ENCODE measurements around the gene ITPR3.
A peak's percentile ranks its signal among the peaks of the same experiment; 100 is the strongest.

The ITPR3 gene

GRCh38 chr6:33620856-33621710, at the start of gene ITPR3:
TSS of gene ITPR3 (plus strand) at chr6:33621322. CDS start at chr6:33621603, 281 bp downstream.
- peaks cover 43% of the 10 kb centered on the region for H3K79me2 ChIP-seq (ENCODE audit: insufficient read depth, low read length)
- H3K27me3 ChIP-seq (ENCODE audit: insufficient read depth, low read length, poor library complexity, severe bottlenecking): no peaks in the 10 kb centered on the region
- no peaks in the 10 kb centered on the region for H3K36me3 ChIP-seq (ENCODE audit: insufficient read depth, low read length)
- H3K9ac ChIP-seq (ENCODE audit: low read depth, low read length, poor library complexity, severe bottlenecking): peak within 1 kb of the TSS; percentile 90
- H3K4me2 ChIP-seq (ENCODE audit: low read depth, low read length, poor library complexity, severe bottlenecking): peak within 1 kb of the TSS; percentile 93
- no peaks in the 10 kb centered on the region for H3K9me3 ChIP-seq (ENCODE audit: insufficient read depth, low read depth, low read length)
- no peaks in the 10 kb centered on the region for H3K9me2 ChIP-seq (replicated peaks; ENCODE audit: low read depth, low read length)
- H3F3A ChIP-seq (ENCODE audit: low read depth): no peaks in the 10 kb centered on the region
- H4K20me1 ChIP-seq (ENCODE audit: insufficient read depth, low read length, poor library complexity, severe bottlenecking): peaks cover 18% of the 10 kb centered on the region
- TF ChIP-seq EZH2phosphoT487 (IDR thresholded peaks at IDR 0.05; ENCODE audit: borderline replicate concordance): no peak
- TF ChIP-seq CTCF (conservative IDR thresholded peaks at IDR 0.05; ENCODE audit: low read length): no peak
- peaks cover 43% of the 10 kb centered on the region for H3K4me1 ChIP-seq (ENCODE audit: insufficient read depth, low read length, poor library complexity, severe bottlenecking)
- peak within 1 kb of the TSS; percentile 95 for H2AFZ ChIP-seq (ENCODE audit: low read length)
- H3K4me3 ChIP-seq (ENCODE audit: low read length, poor library complexity, severe bottlenecking): peak within 1 kb of the TSS; percentile 93

- peak overlapping the region; percentile 76 for H3K4me3 ChIP-seq (ENCODE audit: low read length, poor library complexity, severe bottlenecking)
- H3K4me2 ChIP-seq (ENCODE audit: low read depth, low read length, poor library complexity, severe bottlenecking): peak overlapping the region; percentile 73
- H2AFZ ChIP-seq (ENCODE audit: low read length): peak overlapping the region; percentile 77
- H3K9me2 ChIP-seq (replicated peaks; ENCODE audit: low read depth, low read length): no peaks in the 10 kb centered on the region
- H3K36me3 ChIP-seq (ENCODE audit: insufficient read depth, low read length): peaks cover 19% of the 10 kb centered on the region; the same call in 1 of the 2 replicates
- H3K9ac ChIP-seq (ENCODE audit: low read depth, low read length, poor library complexity, severe bottlenecking): peak overlapping the region; percentile 71
- TF ChIP-seq EZH2phosphoT487 (IDR thresholded peaks at IDR 0.05; ENCODE audit: borderline replicate concordance) (no peak), CTCF (conservative IDR thresholded peaks at IDR 0.05; ENCODE audit: low read length) (no peak)
- no peaks in the 10 kb centered on the region for H3K9me3 ChIP-seq (ENCODE audit: insufficient read depth, low read depth, low read length)
- H3F3A ChIP-seq (ENCODE audit: low read depth): no peaks in the 10 kb centered on the region
- no peaks in the 10 kb centered on the region for H4K20me1 ChIP-seq (ENCODE audit: insufficient read depth, low read length, poor library complexity, severe bottlenecking)
- peaks cover 1% of the 10 kb centered on the region; the same call in 1 of the 2 replicates for H3K79me2 ChIP-seq (ENCODE audit: insufficient read depth, low read length)
- peaks cover 11% of the 10 kb centered on the region for H3K4me1 ChIP-seq (ENCODE audit: insufficient read depth, low read length, poor library complexity, severe bottlenecking)
- H3K27me3 ChIP-seq (ENCODE audit: insufficient read depth, low read length, poor library complexity, severe bottlenecking): no peaks in the 10 kb centered on the region
Measured at GRCh38 chr6:33571637-33572316, 49.3 kb upstream of the ITPR3 start.

- H3K4me1 ChIP-seq (ENCODE audit: insufficient read depth, low read length, poor library complexity, severe bottlenecking): peaks cover 35% of the 10 kb centered on the region
- TF ChIP-seq CTCF (conservative IDR thresholded peaks at IDR 0.05; ENCODE audit: low read length): no peak
- no peak for TF ChIP-seq EZH2phosphoT487 (IDR thresholded peaks at IDR 0.05; ENCODE audit: borderline replicate concordance)
- H3F3A ChIP-seq (ENCODE audit: low read depth): no peaks in the 10 kb centered on the region
- no peaks in the 10 kb centered on the region for H3K9me2 ChIP-seq (replicated peaks; ENCODE audit: low read depth, low read length)
- peaks cover 34% of the 10 kb centered on the region for H3K79me2 ChIP-seq (ENCODE audit: insufficient read depth, low read length)
- H3K4me2 ChIP-seq (ENCODE audit: low read depth, low read length, poor library complexity, severe bottlenecking): no peak overlapping the region
- H4K20me1 ChIP-seq (ENCODE audit: insufficient read depth, low read length, poor library complexity, severe bottlenecking): peaks cover 10% of the 10 kb centered on the region
- no peaks in the 10 kb centered on the region for H3K9me3 ChIP-seq (ENCODE audit: insufficient read depth, low read depth, low read length)
- H2AFZ ChIP-seq (ENCODE audit: low read length): no peak overlapping the region
- no peak overlapping the region for H3K9ac ChIP-seq (ENCODE audit: low read depth, low read length, poor library complexity, severe bottlenecking)
- peaks cover 19% of the 10 kb centered on the region; the same call in 1 of the 2 replicates for H3K36me3 ChIP-seq (ENCODE audit: insufficient read depth, low read length)
- no peak overlapping the region for H3K4me3 ChIP-seq (ENCODE audit: low read length, poor library complexity, severe bottlenecking)
- H3K27me3 ChIP-seq (ENCODE audit: insufficient read depth, low read length, poor library complexity, severe bottlenecking): no peaks in the 10 kb centered on the region
Measured at GRCh38 chr6:33575211-33575610, 45.9 kb upstream of the ITPR3 start.
